HG03575 (cell line): ENCODE data around the gene SMIM45.

Source experiments
- ATAC-seq: cut with Tn5 transposase; IDR thresholded peaks from one replicate; pipeline ENCODE4 v1.9.1; 2021; ENCODE audit not compliant: unreplicated experiment, insufficient number of reproducible peaks, low FRiP score; ENCODE audit errors: extremely low read depth

SMIM45 gene

GRCh38 chr22:41963453-41964111, 11.6 kb downstream of the SMIM45 start:
- no peak for ATAC-seq

GRCh38 chr22:41964112-41964491, 12.2 kb downstream of the SMIM45 start:
- ATAC-seq = no peak

GRCh38 chr22:41966225-41966606, 14.3 kb downstream of the SMIM45 start:
- no peak for ATAC-seq

- no peak for ATAC-seq
Observed at GRCh38 chr22:41966607-41967240, 14.8 kb downstream of the SMIM45 start.

GRCh38 chr22:41968601-41969000, 16.7 kb downstream of the SMIM45 start:
- no peak for ATAC-seq

- ATAC-seq = no peak
Observed at GRCh38 chr22:41969110-41969646, 17.2 kb downstream of the SMIM45 start, which contains the start of gene SEPTIN3. SEPTIN3 (plus strand) TSS chr22:41969443; CDS start chr22:41971493, 2,050 bp downstream.

GRCh38 chr22:41970601-41971000, 18.7 kb downstream of the SMIM45 start:
- no peak for ATAC-seq

- ATAC-seq = no peak
Observed at GRCh38 chr22:41971431-41971830, 19.5 kb downstream of the SMIM45 start.

- ATAC-seq = no peak
Observed at GRCh38 chr22:41974691-41975290, 22.8 kb downstream of the SMIM45 start.

- ATAC-seq = no peak
Observed at GRCh38 chr22:41975299-41976069, 23.5 kb downstream of the SMIM45 start.

GRCh38 chr22:41976070-41976901, 24.3 kb downstream of the SMIM45 start:
- no peak for ATAC-seq

- ATAC-seq = no peak
Observed at GRCh38 chr22:41976961-41977566, 25.1 kb downstream of the SMIM45 start.

- ATAC-seq = no peak
Observed at GRCh38 chr22:41978732-41979131, 26.8 kb downstream of the SMIM45 start.

- no peak for ATAC-seq
Observed at GRCh38 chr22:41979423-41980250, 27.7 kb downstream of the SMIM45 start.

GRCh38 chr22:41982865-41983264, 30.9 kb downstream of the SMIM45 start:
- no peak for ATAC-seq

- ATAC-seq = no peak
Observed at GRCh38 chr22:41983513-41984405, 31.8 kb downstream of the SMIM45 start.

- ATAC-seq = no peak
Observed at GRCh38 chr22:41987276-41987675, 35.3 kb downstream of the SMIM45 start.
